ENCODE measurements around the gene SFXN1. TPM values are rescaled to one million over a fixed set of nuclear protein-coding genes. Genes with fewer than 3 reads are reported as not detected.

SFXN1 gene
- polyA plus RNA-seq, 1 experiment = 126 TPM

DNA sequence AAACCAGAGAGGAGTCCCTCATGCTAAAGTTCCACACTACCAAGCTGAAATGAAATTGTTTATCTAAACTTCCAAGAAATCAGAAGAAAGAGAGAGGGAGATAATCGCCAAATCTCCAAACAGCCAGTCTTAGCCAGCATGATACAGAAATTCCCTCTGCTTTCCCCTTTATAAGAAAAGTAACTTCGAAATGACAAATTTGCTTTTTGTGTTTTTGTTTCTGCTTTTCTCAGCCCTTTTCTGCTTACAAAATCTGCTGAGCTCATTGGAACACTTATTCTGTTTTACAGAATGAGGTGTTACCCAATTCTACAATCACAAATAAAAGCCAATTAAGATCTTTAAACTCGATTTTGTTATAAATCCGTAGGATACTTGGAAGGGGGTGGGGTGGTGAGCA is 72.9 kb downstream of the SFXN1 start:
- no peak for DNase-seq (ENCODE audit: low read depth, low spot score)
- CTCF ChIA-PET = no interaction called here
- H3K4me3 ChIP-seq (ENCODE audit: low read depth, low read length) = no peak overlapping the region
- H3K9me3 ChIP-seq (ENCODE audit: control insufficient read depth, insufficient read depth, low read length) = no peaks in the 10 kb centered on the region; the same call in 1 of the 2 replicates
- POLR2A ChIA-PET = no interaction called here
- H3K27me3 ChIP-seq (ENCODE audit: control insufficient read depth, insufficient read depth, low read length) = no peaks in the 10 kb centered on the region
- H3K27ac ChIP-seq (ENCODE audit: low read depth, low read length) = no peak overlapping the region
- TF ChIP-seq, protein P1, sequence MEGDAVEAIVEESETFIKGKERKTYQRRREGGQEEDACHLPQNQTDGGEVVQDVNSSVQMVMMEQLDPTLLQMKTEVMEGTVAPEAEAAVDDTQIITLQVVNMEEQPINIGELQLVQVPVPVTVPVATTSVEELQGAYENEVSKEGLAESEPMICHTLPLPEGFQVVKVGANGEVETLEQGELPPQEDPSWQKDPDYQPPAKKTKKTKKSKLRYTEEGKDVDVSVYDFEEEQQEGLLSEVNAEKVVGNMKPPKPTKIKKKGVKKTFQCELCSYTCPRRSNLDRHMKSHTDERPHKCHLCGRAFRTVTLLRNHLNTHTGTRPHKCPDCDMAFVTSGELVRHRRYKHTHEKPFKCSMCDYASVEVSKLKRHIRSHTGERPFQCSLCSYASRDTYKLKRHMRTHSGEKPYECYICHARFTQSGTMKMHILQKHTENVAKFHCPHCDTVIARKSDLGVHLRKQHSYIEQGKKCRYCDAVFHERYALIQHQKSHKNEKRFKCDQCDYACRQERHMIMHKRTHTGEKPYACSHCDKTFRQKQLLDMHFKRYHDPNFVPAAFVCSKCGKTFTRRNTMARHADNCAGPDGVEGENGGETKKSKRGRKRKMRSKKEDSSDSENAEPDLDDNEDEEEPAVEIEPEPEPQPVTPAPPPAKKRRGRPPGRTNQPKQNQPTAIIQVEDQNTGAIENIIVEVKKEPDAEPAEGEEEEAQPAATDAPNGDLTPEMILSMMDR (IDR thresholded peaks at IDR 0.05; ENCODE audit: low read depth, low read length) = no peak

DNA sequence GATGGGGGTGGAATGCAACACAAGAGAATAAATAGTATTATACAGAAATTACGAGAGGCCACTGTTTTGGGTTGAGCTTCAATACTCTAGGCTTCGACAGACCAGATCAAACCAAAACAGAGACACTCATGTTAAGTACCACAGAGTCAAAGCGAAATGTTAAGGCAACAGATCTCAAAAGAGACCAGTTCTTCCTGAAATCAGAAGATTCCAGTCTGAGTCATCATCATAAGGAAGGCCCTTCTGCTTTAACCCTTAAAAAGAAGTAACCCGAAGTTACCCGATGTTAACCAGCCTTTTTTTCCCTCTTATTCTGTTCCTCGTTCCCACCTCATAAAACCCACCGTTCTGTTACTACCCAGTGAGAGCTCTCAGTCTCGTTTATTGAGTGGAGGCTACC is 75.9 kb downstream of the SFXN1 start:
- TF ChIP-seq, protein P1 (IDR thresholded peaks at IDR 0.05; ENCODE audit: low read depth, low read length) = no peak
- no peak overlapping the region for H3K4me3 ChIP-seq (ENCODE audit: low read depth, low read length)
- CTCF ChIA-PET = interaction anchor here (1.9 kb wide), 1 partner anchor 20 kb away, joined by 10 read pairs; no protein-coding TSS in a partner anchor
- H3K9me3 ChIP-seq (ENCODE audit: control insufficient read depth, insufficient read depth, low read length) = no peaks in the 10 kb centered on the region; the same call in 1 of the 2 replicates
- no peak for DNase-seq (ENCODE audit: low read depth, low spot score)
- H3K27me3 ChIP-seq (ENCODE audit: control insufficient read depth, insufficient read depth, low read length) = no peaks in the 10 kb centered on the region
- no peak overlapping the region for H3K27ac ChIP-seq (ENCODE audit: low read depth, low read length)
- POLR2A ChIA-PET = no interaction called here

DNA sequence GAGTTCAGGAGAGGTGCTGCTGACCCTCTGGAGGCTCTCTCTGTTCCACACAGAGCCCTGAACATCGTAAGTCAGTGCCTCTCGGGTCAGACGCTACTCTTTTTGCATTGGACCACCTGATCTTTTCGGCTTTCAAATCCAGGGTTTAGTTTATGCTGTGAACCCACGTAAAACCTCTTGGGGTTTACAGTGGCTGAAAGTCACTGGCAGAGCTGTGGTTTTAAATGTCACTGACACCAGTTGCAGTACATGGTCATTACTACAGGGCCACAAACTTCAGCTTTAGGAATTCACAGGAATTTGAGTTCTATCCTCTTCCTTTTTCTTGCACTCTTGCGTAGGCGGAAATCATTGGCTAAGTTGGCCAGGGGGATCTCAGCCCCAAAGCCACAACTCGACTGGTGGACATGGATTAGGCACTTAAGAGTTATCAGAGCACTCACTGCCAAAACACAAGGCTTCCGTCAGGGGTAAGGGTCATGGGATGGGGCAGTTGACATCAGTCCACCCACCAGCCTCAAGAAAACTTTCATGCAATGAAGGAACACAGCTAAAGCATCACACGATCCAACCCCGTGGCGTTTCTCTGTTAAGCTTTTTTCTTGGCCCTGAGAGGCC is 76.9 kb downstream of the SFXN1 start:
- H3K27me3 ChIP-seq (ENCODE audit: control insufficient read depth, insufficient read depth, low read length) = no peaks in the 10 kb centered on the region
- no peak overlapping the region for H3K27ac ChIP-seq (ENCODE audit: low read depth, low read length)
- DNase-seq (ENCODE audit: low read depth, low spot score) = no peak
- CTCF ChIA-PET = interaction anchor here (0.6 kb wide), 1 partner anchor 780 kb away, joined by 3 read pairs; no protein-coding TSS in a partner anchor
- H3K9me3 ChIP-seq (ENCODE audit: control insufficient read depth, insufficient read depth, low read length) = no peaks in the 10 kb centered on the region; the same call in 1 of the 2 replicates
- TF ChIP-seq, protein P1 (IDR thresholded peaks at IDR 0.05; ENCODE audit: low read depth, low read length) = no peak
- POLR2A ChIA-PET = no interaction called here
- H3K4me3 ChIP-seq (ENCODE audit: low read depth, low read length) = no peak overlapping the region

DNA sequence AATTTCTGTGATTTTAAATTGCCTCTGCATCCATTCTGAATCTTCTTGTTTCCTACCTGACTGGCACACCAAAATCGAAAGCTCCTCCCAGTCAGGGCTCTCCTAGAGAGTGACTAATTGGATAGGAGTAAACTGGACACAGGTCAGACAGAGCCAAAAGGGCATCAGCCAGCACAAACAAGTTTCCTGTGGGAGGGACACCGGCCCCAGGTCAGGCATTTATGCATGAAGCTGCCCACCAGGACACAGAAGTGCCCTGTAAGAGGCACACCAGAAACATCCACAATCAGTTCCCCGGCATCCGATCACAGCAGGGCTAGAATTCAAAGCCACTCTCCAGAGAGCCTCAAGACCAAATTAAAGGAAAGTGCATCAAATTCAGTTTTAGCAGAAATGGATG is 78.4 kb downstream of the SFXN1 start:
- ChIA-PET POLR2A (no interaction called here), CTCF (interaction anchor here (0.6 to 0.9 kb wide), 3 partner anchors 23 to 76 kb away, joined by 3 to 4 read pairs (median 4); no protein-coding TSS in a partner anchor)
- Histone ChIP-seq H3K9me3 (ENCODE audit: control insufficient read depth, insufficient read depth, low read length) (no peaks in the 10 kb centered on the region; the same call in 1 of the 2 replicates), H3K4me3 (ENCODE audit: low read depth, low read length) (no peak overlapping the region), H3K27ac (ENCODE audit: low read depth, low read length) (no peak overlapping the region), H3K27me3 (ENCODE audit: control insufficient read depth, insufficient read depth, low read length) (no peaks in the 10 kb centered on the region)
- TF ChIP-seq, protein P1 (IDR thresholded peaks at IDR 0.05; ENCODE audit: low read depth, low read length) = no peak
- DNase-seq (ENCODE audit: low read depth, low spot score) = no peak

DNA sequence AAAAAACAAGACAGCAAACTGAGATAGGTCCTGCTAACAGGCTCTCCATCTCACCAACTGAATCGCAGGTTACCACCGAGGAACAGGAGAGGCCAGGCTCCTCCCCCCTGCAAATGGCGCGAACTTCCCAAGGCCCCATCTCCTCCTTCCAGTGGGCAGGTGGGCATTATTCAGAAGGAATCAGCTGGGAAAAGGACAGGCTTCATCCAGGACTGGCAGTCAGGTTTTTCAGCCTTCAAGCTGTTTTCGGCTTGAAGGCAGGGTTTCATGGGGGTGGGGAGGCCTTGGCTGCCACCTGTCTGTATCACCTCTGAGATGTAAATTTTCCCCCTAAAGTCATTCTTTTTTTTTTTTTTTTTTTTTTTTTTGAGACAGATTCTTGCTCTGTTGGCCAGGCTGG is 79.4 kb downstream of the SFXN1 start:
- CTCF ChIA-PET = no interaction called here
- TF ChIP-seq, protein P1 (IDR thresholded peaks at IDR 0.05; ENCODE audit: low read depth, low read length) = no peak
- POLR2A ChIA-PET = no interaction called here
- no peaks in the 10 kb centered on the region for H3K27me3 ChIP-seq (ENCODE audit: control insufficient read depth, insufficient read depth, low read length)
- no peak overlapping the region for H3K4me3 ChIP-seq (ENCODE audit: low read depth, low read length)
- DNase-seq (ENCODE audit: low read depth, low spot score) = no peak
- no peaks in the 10 kb centered on the region; the same call in 1 of the 2 replicates for H3K9me3 ChIP-seq (ENCODE audit: control insufficient read depth, insufficient read depth, low read length)
- no peak overlapping the region for H3K27ac ChIP-seq (ENCODE audit: low read depth, low read length)
